Activated naive CD4-positive, alpha-beta T cell treated with anti-CD3 and anti-CD28 coated beads, Interleukin-2, amount 50 U/mL, for 16 hours (primary cell): ENCODE measurements around the gene CNGA3.
A peak's percentile ranks its signal among the peaks of the same experiment; 100 is the strongest.
"Not testable (repeated sequence)": the region's sequence is repeated elsewhere in the genome, so short reads cannot be mapped to it uniquely, and the experiment has no call there.

Experiments
- DNase-seq: peaks from one replicate; pipeline ENCODE4 v3.0.0-alpha.2; 2020

Gene CNGA3

DNA sequence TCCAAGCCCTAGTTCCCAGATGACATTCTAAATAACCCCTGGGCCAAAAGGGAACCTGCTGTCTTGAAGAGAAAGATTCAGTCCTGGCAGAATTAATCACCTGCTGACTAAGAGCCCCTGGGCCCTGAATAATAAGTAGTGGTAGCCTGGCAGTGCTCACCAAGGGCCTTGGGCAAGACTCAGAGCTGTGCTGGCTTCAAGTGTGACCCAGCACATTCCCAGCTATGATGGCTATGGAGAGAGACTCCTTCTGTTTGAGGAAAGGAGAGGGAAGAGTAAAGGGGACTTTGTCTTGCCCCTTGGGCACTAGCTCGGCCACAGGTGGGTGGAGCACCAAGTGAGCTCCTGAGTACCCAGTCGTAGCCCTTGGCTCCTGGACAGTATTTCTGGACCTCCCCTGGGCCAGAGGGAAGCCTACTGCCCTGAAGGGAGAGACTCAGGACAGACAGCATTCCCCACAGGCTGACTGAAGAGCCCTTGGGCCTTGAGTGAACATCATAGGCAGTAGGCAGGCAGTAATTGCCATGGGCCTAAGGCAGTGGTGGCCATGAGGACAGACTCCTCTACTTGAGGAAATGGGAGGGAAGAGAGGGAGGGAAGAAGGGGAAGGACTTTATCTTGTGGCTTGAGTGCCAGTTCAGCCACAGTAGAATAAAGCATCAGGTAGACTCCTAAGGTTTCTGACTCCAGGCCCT, 58.4 kb downstream of the CNGA3 start:
- DNase-seq, result no peak

DNA sequence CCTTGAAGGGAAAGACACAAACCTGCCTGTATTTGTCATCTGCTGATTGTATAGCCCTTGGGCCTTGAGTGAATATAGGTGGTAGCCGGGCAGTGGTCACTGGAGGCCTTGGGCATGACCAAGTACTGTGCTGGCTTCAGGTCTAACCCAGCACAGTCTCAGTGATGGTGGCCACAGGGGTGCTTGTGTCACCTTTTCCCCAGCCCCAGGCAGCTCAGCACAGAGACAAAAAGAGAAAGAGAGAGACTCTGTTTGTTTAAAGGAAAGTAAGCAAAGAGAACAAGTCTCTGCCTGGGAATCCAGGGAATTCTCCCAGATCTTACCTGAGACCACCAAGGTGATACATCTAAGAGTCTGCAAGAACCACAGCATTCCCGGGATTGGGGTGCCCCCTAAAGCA, 59.0 kb downstream of the CNGA3 start:
- no peak for DNase-seq

DNA sequence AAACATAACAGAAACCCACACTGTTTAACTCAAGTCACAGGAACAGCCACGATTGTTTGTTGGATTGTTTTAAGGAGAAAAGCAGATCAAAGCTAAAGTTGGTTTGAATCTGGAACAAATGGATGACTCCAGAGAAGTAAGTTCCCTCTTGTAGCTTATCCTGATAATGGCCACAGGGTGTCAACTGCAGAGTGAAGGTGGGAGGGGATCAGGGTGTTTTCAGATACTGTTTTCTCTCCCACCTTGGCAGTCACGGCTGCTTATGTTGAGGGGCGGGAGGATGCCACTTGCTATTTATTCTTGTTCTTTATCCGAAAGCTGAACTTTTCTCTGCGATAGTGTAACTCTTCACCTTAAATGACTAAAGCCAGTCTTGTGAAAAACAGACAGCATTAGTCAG, 61.9 kb downstream of the CNGA3 start:
- DNase-seq, result no peak

- peak; percentile 26 for DNase-seq
Observed at GRCh38 chr2:98412751-98413458, 66.6 kb downstream of the CNGA3 start.

DNA sequence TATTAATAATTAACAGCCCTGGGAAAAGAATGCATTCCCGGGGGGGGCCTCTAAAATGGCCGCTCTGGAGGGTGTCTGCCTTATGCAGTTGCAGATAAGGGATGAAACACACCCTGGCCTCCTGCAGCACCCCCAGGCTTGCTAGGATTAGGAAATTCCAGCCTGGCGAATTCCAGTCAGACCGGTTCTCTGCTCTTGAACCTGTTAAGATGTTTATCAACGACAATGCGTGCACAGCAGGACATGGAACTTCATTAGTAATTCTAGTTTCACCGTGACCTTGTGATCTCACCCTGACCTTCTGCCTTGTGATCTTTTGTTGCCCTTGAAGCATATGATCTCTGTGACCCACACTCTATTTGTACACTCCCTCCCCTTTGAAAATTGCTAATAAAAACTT, 68.0 kb downstream of the CNGA3 start:
- not testable (repeated sequence) for DNase-seq

DNA sequence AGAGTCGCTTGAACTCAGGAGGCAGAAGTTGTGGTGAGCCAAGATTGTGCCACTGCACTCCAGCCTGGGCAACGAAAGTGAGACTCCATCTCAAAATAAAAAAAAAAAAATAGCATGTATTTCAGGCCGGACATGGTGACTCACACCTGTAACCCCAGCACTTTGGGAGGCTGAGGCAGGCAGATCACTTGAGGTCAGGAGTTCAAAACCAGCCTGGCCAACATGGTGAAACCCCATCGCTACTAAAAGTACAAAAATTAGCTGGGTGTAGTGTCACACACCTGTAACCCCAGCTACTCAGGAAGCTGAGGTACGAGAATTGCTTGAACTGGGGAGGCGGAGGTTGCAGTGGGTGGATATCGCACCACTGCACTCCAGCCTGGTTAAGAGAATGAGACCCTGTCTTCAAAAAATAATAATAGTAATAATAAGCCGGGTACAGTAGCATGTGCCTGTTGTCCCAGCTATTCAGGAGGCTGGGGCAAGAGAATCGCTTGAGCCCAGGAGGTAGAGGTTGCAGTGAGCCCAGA, 69.5 kb downstream of the CNGA3 start:
- not testable (repeated sequence) for DNase-seq

- no peak for DNase-seq
Observed at GRCh38 chr2:98416383-98417159, 70.3 kb downstream of the CNGA3 start.

DNA sequence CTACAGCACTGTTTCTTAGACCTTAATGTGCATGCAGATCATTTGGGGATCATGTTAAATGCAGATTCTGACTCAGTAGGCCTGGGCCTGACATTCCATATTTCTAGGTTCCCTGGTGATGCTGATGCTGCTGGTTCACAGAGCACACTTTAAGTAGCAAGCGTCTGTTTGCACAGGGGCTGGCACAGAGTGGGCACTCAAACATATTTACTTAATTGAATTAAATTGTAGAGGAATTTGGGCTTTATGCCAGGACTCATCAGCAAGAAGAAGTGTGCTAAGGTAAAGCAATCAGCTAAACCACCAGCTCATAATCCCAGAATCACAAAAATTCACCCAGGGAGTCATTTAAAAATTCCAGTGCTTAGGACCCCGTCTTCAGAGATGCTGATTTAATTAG, 73.3 kb downstream of the CNGA3 start:
- no peak for DNase-seq

DNA sequence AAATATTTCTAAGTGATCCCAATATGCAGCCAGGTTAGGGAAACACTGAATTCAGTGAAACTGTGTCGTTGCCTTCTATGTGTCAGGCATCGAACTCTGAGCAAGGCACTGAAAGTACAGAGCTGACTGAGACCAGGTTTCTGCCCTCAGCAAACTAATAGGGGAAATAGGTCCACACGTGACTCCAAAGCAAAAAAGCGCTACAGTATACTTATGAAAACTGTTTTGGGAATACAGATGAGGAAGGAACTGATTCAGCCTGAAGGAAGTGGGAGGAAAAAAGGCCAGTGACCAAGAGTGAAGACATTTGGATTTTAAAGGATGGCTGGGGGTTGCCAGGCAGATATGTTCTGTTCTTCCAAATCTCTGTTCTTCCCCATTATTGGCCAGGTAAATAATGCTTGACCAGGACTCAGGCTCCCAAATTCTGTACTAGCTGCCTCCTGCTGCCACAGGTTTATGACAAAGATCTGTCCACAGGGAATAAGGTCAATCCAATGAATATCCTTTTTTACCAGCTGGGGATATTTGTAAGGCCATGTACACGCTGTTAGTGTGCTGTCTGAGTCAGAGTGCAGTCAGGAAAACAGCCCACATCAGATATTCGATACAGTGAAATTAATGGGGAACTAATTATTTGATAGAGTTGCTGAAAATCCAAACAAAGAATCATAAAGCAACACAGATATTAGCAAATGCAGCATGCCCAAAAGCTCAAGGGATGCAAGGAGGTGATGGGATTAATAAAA, 73.9 kb downstream of the CNGA3 start:
- no peak for DNase-seq

GRCh38 chr2:98422449-98422848, 76.2 kb downstream of the CNGA3 start:
- DNase-seq, result no peak

DNA sequence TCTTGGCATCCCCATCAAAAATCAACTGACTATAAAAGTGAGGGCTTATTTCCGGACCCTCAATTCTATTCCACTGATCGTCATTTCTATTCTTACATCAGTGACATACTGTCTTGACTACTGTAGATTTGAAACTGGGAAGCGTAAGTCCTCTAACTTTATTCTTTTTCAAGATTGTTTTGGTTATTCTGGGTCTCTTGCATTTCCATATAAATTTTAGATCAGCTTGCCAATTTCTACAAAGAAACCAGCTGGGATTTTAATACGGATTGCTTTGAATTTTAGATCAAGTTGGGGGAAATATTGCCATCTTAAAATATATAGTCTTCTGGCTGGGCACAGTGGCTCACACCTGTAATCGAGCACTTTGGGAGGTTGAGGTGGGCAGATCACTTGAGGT, 80.5 kb downstream of the CNGA3 start:
- no peak for DNase-seq

GRCh38 chr2:98432145-98432544, 85.9 kb downstream of the CNGA3 start:
- DNase-seq, result no peak

DNA sequence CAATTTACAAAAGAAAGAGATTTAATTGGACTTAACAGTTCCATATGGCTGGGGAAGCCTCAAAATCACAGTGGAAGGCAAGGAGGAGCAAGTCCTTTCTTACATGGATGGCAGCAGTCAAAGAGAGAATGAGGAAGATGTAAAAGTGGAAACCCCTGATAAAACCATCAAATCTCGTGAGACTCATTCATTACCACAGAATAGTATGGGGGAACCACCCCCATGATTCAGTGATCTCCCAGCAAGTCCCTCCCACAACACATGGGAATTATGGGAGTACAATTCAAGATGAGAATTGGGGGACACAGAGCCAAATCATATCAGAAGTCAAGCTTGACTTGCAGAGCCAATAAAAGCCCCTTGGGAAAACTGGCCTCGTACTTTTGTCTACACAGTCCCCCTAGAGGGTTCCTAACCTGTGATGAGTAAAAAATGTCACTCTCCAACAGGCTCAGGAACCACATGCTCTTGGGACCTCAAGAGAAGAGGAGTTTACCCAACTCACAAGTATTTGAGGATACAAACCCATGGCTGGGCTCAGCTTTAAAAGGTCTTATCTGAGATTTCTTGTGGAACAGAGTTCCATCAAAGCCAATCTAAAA, 87.2 kb downstream of the CNGA3 start:
- DNase-seq, result no peak

GRCh38 chr2:98434492-98434891, 88.2 kb downstream of the CNGA3 start:
- DNase-seq, result no peak

- not testable (repeated sequence) for DNase-seq
Observed at GRCh38 chr2:98435670-98436069, 89.4 kb downstream of the CNGA3 start.

DNA sequence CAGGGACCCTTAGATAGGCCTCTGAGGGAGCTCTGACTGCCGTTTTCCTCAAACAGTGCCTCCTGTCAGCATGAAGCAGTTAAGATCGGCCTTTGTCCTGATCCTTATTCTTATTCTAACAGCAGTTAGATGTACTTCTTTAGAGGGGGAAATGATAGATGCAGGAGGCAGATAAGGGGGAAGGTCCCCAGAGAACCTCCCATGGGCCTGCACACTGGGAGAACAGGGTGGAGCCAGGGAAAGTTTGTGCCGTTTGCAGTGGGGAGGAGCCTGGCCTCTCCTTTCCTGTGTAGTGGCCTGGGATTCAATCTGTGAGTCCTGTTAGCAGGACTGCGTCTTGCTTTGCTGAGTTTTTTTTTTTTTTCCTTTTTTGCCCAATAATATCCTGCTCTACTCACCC, 90.5 kb downstream of the CNGA3 start:
- no peak for DNase-seq

DNA sequence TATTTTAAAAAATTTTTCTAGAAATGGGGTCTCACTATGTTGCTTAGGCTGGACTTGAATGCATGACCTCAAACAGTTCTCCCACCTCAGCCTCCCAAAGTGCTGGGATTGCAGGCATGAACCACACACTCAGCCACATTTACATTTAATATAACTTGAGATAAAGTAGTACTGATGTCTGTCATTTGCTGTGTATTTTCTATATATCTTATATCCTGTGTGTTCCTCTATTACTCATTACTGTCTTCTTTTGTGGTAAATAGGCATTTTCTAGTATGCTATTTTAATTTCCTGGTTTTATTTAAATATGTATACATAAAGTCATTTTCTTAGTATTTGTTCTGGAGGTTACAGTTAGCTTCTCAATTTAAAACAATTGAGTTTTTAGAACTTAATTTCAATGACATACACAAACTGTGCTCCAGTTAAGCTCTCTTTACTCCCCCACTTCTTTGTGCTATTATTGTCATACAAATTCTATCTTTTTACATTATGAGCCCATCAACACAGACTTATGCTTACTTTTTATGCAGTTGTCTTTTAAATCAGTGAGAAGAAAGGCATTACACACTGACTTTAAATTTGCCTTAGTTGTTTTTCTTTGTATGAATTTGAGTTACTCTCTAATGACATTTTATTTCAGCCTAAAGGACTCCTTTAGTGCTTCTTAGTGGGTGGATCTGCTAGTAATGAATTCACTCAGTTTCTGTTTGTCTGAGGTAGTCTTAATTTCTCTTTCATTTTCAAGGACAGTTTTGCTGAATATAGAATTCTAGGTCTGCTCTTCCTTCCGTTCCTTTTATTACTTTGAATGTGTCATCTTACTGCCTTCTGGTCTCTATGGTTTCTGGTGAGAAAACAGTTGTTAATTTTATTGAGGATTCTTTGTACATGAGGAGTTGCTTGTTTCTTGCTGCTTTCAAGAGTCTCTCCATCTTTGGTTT, 92.2 kb downstream of the CNGA3 start:
- DNase-seq, result no peak

GRCh38 chr2:98441706-98442450, 95.6 kb downstream of the CNGA3 start:
- no peak for DNase-seq

DNA sequence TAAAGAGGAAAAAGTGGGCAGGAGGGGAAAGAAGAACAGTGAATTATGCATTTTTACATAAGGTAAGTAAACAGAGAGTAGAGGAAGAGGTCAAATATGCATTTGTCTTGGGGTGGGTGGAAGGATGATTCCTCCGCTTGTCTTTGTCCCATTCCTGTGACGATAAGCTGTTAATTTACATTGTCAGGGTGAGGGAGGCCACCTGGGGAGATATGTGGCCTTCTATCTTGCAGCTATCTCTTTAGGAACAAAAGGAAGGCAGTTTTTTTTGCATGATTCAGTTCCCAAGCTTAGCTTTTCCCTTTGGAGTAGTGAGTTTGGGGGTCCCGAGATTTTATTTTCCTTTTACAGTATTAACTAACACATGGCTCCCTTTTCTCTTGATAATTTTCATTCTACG, 96.2 kb downstream of the CNGA3 start:
- no peak for DNase-seq

DNA sequence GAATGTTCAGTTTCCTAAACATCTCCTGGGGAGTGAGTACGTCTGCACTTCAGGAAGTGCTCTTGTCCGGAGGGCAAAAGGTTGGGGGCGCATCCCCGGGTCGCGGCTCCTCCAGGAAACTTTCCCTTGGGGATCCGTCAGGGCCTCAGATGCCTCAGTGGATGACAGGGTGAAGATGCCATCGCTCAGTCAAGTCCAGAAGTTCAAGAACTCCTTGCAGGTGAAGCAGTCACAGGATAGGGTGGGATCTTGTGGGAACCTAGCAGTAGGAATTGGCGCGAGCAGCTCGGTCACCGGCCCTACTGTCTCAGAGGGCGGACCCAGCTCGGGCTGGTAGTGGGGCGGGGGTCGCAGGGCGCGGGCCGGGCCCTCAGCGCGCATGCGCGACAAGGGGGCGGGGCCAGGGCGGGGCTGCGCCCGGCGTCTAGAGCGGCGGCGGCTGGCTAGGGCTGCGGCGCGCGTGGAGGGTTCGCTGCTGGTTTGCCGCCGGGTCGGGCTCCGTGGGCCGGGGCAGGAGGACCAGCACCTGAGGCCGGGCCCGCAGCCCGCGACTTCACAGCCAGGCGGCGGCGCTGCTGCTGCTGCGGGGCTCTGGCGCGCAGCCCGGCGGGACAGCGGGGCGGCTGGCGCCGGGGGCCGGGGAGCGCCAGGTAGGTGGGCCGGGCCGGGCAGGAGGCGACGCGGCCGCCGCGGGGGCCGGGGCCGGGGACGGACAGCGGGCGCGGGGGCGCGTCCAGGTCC, 98.3 kb downstream of the CNGA3 start, which contains the start of gene INPP4A:
Gene INPP4A (plus strand): TSS at position 423 of the 741 bp plus-strand sequence. CDS start 75,191 bp downstream, outside the sequence.
- peak; percentile 83 for DNase-seq
